Stimulated activated CD8-positive, alpha-beta memory T cell treated with anti-CD3 and anti-CD28 coated beads, Interleukin-7, amount 100 ng/mL, for 48 hours (primary cell): Measurements from ENCODE around the gene EMX1.
A peak's percentile ranks its signal among the peaks of the same experiment; 100 is the strongest.

Experiments used
- DNase-seq, 2 donors: peaks; one replicate each; pipeline ENCODE4 v3.0.0-alpha.2; 2020; ENCODE audit warnings: low read depth in 1 of 2; ENCODE audit errors: extremely low read depth in 1 of 2

EMX1 gene

DNA sequence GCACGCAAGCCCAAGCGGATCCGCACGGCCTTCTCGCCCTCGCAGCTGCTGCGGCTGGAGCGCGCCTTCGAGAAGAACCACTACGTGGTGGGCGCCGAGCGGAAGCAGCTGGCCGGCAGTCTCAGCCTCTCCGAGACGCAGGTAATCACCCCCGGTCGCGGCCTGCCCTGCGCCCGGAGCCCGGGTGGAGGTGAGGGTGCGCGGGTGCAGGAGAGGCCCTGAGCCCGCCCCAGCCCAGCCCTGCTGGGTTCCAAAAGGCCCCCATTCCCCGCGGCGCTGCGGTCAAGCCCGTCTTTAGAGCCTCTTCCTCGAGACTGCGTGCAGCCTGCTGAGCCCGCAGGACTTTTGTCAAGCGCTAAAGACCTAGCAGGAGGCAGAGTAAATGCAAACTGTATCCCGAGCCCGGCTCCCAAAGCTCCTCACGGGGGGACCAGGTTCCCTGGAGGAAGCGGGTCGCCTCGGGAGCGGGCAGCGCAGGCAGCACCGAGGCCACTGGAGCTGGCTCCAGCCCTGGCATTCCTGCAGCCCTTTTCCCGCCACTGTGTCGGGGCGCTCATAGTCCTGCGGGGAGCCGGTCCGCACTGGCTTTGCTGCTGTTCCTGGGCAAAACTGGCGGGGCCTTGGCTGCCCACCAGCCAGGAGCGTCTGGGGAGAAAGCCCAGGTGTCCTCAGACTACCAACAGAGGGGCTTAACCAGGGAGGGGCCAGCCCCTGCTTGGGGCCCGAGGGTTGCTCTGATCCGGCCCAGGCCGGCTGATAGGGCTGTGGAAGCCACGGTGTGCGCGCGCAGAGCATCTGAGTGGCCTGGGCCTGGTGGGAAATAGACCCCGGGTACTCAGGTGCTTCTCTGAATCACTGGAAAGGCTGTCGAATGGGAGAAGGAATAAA, 7.3 kb downstream of the EMX1 start:
- no peak for DNase-seq

DNA sequence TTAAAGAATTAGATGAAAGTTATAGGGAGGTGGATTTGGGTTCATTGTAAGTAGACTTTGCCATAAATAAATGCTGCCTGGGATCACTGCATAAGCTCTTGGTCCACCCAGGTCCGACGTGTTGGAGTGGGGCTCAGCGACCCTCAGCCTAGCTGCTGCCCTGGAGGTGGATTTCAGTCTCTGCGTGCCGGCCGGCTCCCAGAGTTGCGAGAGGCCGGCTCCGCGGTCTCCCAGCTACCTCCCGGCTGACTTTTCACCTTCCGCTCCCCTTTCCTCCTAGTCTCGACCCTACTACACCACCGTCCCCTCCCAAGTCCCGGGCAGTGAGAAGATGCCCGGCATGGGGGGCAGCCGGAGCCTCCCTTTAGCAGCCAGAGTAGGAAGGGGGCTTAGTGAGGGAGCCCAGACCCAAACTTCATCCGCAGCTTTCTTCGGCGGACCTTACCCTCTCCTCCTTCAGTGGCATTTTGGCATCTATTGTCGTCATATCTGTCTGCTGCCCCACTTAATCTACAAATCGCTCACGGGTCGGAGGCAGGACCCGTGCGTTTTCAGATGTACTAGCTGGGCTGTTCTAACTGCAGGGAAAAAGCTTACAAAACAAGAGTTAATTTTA, 8.1 kb downstream of the EMX1 start:
- DNase-seq, result no peak

DNA sequence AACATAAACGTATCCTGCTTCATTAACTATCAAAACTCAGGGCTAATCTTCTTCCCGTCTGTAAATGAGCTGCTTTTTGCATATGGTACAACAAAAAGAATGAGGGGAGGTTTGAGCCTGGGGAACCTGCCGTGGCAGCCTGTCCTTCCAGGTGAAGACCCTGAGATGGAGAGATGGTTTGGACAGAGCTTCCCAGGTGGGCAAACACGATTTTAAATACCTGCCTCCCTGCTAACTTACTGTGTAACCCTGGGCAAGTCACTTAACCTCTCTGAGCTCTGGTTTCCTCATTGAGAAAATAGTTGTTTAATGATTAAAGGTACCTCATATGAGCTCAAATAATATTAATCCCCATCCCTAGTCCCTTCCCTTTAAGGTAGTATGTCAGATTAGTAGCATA, 9.0 kb downstream of the EMX1 start:
- no peak for DNase-seq

DNA sequence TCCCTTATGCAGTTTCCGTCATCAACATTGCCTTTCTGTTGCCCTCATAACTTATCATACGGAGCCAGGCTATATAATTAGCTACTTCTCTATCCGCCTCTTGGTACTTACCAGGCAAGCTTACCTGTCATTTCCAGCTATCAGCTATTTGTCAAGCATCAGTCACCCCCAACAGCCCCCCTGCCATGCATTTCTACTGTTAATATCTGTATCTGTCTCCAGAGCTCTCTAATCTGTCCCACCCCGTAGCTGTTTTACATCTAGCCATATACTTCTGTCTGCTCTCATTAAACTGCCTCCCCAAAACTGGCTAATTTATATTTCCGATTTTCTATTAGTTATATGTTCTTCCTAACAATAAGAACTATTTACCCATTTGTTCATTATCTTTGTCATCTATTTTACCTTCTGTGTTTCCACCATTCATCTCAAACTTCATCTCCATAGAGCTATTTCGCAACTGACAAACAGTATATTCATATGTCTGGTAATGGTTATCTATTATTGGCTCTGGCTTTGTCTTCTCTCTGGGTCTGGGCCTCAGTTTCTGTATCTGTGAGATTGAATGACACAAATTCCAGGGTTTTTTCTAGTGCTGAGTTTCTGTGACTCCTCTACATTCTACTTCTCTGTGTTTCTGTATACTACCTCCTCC, 9.6 kb downstream of the EMX1 start:
- no peak for DNase-seq

DNA sequence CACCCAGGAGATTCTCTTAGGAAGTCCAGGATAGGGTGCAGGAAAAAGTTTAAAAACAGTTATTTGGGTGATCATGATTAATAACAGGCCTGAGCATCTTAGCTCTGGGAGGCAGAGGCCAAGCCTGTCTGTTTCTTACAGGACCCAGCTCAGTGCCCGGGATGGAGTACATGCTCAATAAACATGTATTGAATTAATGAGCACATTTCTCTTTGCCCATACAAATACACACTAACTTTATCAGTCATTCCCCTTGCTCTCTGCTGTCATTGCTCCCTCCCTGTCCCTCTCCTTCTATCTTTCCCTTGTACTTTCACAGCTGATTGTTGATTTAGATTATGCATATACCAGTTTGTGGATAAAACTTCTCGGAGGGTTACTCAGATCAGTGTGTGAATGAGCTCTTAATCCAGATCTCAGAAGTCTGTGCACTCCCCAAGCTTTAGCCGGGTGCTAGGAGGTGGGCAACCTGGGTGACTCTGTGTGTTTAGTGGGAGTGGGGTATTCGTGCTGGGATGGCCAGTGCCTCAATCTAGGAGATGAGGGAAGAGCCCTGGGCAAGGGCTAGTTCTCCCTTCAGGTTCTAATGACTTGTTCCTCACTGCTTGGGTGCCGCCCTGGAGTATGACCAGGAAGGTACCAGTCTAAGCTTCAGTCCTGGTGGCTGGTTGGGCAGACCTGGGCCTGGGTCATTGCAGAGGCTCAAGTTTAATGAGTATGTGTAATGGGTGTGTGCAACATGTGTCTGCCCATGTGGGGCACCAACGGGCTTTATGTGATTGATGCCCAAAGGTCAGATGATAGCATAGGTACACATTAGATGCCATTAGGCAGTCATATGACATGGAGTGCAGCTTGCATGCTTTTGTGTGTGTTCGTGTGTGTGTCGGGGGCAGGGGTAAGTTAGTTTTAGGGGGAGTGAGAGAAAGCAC, 10.6 kb downstream of the EMX1 start:
- DNase-seq, result no peak

DNA sequence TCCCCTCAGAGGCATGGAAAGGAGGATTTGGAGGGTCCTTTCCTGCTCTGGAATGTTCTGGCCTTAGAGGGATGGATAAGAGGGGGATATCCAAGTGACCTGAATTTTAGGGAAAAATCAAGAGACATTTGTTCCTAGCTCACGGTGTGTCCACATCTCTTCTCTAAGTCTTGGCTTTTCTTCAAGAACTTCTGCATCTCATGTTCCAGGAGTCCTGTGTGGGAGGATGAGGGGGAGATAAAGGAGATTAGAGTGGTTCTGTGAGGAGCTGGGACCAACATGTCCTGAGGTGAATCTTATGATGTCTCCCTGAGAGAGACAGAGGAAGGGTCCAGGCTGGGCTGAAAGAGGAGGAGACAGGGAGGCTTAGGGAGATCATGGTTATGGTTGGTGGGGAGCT, 11.7 kb downstream of the EMX1 start:
- no peak for DNase-seq

DNA sequence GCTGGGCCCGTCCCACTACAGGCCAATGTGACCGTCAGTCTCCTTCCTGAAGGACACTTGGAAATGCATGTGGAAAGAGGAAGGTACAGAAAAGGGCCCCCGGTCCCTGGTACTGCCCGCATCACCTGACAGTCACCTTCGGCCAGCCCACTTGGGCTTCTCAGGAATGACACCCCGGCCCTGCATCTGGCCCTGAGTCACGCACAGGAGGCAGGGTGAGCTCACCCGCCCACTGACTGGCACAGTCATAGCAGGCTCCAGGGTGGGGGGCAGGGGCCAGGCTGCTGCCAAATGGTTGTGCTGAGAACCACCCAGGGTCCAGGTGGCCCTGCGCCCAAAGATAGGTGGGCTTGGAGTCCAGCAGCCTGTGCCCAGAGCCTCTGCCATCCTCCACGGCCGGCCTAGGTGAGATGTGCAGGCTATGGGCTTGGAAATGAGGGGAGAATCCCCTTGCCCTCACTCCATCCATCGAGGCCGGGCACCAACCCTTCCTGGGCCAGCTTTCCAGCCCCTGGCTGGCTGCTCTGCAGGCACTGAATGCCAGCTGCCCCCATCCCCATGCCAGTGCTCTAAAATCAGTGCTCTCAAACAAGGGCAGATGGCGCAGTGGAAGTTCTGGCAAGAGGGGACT, 14.1 kb downstream of the EMX1 start:
- DNase-seq, result peak in 1 of 2 donors; percentile 40

DNA sequence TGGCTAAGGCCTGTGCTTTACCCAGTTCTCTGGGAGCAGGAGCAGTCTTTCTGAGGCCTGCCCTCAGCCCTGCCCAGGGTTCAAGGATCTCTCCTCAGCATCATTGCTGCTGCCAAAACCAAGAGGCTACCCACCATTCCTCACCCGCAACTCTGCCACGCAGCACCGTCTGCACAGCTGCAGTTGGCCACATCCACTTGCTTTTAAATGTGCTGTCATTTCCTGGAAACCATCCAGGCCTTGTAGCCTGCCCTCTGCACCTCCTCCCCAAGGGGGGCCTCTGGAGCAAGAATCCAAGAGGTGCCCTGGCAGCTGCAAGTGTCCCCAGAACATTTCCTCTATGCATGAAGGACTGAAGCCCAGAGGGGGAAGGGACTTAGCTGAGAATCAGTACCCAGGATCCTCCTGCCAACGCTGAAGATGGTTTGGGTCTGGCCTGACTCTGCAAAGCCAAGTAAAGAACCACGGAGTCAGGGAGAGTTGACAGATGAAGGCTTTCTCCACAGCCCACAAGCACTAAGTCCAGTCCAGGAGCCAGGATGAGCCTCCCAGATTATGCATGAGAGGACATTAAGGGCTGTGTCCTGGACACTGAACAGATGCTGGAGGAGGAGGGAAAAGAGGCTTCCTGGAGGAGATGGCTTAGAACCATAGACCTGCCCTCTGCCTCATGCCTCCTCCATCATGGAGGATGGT, 14.9 kb downstream of the EMX1 start:
- DNase-seq, result no peak

DNA sequence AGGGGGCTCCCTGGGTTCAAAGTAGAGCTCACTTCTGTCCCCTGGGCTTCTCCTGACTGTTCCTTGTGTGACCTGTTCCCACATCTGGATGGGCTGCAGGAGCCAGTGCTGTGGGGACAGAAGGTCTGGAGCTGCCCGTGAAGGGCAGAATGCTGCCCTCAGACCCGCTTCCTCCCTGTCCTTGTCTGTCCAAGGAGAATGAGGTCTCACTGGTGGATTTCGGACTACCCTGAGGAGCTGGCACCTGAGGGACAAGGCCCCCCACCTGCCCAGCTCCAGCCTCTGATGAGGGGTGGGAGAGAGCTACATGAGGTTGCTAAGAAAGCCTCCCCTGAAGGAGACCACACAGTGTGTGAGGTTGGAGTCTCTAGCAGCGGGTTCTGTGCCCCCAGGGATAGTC, 15.5 kb downstream of the EMX1 start:
- no peak for DNase-seq

DNA sequence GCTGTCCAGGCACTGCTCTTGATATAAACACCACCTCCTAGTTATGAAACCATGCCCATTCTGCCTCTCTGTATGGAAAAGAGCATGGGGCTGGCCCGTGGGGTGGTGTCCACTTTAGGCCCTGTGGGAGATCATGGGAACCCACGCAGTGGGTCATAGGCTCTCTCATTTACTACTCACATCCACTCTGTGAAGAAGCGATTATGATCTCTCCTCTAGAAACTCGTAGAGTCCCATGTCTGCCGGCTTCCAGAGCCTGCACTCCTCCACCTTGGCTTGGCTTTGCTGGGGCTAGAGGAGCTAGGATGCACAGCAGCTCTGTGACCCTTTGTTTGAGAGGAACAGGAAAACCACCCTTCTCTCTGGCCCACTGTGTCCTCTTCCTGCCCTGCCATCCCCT, 15.9 kb downstream of the EMX1 start:
- DNase-seq, result no peak

DNA sequence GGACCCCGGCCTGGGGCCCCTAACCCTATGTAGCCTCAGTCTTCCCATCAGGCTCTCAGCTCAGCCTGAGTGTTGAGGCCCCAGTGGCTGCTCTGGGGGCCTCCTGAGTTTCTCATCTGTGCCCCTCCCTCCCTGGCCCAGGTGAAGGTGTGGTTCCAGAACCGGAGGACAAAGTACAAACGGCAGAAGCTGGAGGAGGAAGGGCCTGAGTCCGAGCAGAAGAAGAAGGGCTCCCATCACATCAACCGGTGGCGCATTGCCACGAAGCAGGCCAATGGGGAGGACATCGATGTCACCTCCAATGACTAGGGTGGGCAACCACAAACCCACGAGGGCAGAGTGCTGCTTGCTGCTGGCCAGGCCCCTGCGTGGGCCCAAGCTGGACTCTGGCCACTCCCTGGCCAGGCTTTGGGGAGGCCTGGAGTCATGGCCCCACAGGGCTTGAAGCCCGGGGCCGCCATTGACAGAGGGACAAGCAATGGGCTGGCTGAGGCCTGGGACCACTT, 16.4 kb downstream of the EMX1 start:
- no peak for DNase-seq

DNA sequence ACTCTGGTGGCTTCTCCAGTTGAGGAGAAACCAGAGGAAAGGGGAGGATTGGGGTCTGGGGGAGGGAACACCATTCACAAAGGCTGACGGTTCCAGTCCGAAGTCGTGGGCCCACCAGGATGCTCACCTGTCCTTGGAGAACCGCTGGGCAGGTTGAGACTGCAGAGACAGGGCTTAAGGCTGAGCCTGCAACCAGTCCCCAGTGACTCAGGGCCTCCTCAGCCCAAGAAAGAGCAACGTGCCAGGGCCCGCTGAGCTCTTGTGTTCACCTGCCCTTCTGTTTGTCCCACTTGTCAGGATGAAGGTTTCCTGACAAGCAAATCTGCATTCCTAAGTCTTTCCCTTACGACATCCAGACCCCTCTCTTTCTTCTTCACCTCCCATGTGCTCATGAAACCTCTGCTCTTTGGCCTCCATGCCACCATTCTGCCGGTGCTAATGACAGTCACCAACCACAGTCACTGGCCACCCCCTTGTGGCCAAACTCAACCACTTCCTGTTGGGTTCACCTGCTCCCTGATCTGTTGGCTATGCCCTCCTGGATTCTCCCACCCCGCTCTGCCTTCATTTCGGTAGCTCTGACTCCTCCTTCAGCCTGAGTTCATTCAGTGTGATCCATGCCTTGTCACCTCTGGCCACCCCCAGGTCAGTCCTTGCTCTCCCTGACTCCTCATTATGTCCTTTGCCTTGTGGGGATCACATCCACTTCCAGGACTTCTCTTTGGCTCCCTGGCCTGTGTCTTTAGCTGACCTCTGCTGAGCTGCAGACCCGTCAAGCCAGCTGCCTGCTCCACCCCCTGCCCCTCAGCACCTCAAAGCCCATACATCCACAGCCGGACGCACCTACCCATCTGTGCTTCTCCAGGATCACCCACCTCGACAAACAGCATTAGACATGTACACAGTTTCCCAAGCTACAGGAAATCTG, 17.6 kb downstream of the EMX1 start:
- no peak for DNase-seq

DNA sequence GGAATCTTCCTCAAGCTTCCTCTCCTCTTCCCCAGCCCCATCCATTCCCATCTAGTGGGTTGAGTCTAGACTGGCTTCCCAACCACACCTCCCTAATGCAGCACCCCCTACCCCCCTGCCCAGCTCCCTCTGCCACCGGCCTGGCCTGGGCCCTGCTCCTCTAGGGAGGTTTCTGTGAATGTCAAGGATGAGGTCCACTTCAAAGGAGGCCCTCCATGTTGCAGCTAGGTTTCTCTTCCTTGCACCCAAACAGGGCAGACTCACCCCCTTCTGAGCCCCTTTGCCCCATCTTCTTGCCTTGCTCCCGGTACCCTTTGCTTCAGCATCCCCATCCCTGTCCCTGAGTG, 18.3 kb downstream of the EMX1 start:
- DNase-seq, result no peak

DNA sequence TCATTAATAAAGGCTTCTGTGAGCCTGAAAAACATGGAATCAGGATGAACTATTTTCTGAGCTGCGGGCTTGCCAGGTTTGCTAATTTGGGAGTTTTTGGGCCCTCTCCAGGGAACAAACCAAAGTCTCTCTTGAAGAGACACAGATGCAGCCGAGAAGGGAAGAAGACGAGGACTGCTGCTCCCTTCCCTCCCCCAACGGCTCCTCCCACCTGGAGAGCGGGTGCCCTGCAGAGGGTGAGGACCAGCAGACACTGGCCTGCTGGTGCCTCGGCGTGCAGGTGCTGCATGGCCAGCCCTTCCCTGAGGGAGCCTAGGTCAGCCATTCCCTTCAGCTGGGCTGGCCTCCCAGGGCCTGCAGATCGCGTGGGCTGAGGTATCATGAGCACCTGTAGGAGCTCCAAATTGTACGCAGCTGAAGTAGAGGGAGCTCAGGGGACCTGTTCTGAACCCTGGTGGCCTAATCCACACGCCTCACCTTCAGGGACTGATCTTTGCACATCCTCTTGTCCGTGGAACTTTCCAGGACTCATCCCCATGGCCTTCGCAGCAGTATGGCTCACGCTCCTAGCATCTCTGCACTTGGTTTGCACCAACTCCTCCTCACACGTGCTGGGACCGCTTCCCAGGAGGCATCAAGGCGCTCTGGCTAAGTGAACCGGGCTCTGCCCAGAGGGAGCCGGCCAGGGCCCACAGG, 19.5 kb downstream of the EMX1 start:
- DNase-seq, result no peak

DNA sequence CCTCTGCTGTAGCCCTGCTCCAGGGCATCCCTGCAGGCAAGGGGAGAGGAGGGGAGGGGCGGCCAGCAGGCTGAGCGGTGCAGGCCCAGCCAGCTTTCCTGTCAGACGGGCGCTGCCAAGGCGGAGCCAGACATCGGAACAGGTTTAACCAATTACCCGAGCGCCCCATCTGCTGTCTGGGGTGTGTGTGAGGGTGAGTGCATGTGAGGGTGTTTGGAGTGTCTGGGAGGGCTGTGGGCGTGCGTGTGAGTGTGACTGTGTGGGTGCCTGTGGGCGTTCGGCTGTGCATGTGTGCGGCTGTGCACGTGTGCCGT, 20.0 kb downstream of the EMX1 start:
- DNase-seq, result no peak

DNA sequence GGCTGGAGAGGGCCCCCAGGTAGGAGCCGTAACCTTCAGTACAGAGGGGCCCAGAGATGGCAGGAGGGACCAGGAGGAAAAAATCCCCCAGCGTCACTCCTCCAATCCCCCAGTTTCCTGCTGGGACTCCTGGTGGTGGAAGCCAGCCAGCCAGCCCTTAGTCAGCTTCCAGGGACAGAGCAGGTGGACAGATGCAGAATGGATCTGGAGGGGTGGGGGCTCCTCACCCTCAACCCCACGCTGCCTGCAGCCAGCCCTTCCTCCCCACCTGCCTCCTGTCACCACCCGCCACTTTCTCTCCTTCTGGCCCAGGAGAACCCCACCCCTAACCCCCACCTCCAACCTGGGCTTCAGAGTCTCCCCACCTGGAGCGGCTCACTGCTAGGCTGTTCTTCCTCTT, 21.1 kb downstream of the EMX1 start:
- no peak for DNase-seq

DNA sequence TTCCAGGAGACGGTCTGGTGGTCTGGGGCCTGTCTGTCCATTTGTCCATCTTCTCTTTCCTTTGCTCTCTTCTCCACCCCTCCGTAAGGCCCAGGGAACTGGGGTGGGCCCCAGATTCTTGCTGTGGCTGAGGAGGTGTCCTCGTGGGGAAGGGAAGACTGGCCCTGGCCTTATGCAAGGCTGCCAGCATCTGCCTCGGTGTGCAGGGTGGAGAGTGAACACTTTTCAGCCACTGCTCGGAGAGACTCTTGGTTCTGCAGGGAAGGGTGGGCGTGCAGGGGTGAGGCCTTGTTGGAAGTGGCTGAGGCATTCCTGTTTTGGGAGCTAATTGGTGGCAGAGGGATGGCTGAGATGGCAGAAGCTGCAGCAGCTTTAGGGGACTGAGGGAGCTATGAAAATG, 23.0 kb downstream of the EMX1 start:
- no peak for DNase-seq

DNA sequence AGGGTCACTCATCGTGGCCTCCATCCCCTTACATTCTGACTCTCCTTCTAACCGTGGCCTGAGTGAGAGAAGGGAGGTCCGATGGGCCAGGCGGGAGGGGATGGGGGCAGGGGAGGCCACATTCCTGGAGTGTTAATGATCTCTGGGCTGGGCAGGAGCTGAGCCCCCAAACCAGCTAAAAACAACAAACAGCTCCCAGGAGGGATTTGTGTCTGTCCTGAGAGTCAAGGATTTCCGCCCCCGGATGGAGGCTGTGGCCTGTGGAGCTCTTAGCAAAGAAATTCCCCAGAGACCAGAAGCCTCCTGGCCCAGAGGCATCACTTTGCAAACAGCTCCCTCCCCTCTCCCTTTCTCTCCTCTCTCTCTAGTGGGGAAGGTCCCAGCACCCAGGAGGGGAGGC, 23.5 kb downstream of the EMX1 start:
- no peak for DNase-seq
